ENCODE results near the gene DCAF7.

The DCAF7 gene

GRCh38 chr17:63546308-63547082, 3.8 kb upstream of the DCAF7 start:
- Histone ChIP-seq H3K27ac (ENCODE audit: insufficient read depth, low read depth, low read length, poor library complexity, severe bottlenecking) (no peak overlapping the region), H3K36me3 (ENCODE audit: control insufficient read depth, insufficient read depth, low read length) (no peaks in the 10 kb centered on the region), H3K27me3 (ENCODE audit: control insufficient read depth, insufficient read depth, low read length, poor library complexity, severe bottlenecking) (no peaks in the 10 kb centered on the region), H3K9me3 (ENCODE audit: control insufficient read depth, low read length) (no peaks in the 10 kb centered on the region), H3K4me1 (ENCODE audit: control insufficient read depth, insufficient read depth, low read length) (peaks cover 8% of the 10 kb centered on the region), H3K4me3 (ENCODE audit: insufficient read depth, low read depth, low read length) (no peak overlapping the region)
- WGBS, 2 experiments = 93 to 95% methylated on average over 9 of the region's 9 CpGs

GRCh38 chr17:63547083-63547523, 3.2 kb upstream of the DCAF7 start:
- Histone ChIP-seq H3K4me3 (ENCODE audit: insufficient read depth, low read depth, low read length) (no peak overlapping the region), H3K27me3 (ENCODE audit: control insufficient read depth, insufficient read depth, low read length, poor library complexity, severe bottlenecking) (no peaks in the 10 kb centered on the region), H3K36me3 (ENCODE audit: control insufficient read depth, insufficient read depth, low read length) (no peaks in the 10 kb centered on the region), H3K4me1 (ENCODE audit: control insufficient read depth, insufficient read depth, low read length) (peaks cover 11% of the 10 kb centered on the region), H3K9me3 (ENCODE audit: control insufficient read depth, low read length) (no peaks in the 10 kb centered on the region), H3K27ac (ENCODE audit: insufficient read depth, low read depth, low read length, poor library complexity, severe bottlenecking) (no peak overlapping the region)
- 87 to 92% methylated on average over 2 to 3 of the region's 5 CpGs for WGBS, 2 experiments

- Histone ChIP-seq H3K27ac (ENCODE audit: insufficient read depth, low read depth, low read length, poor library complexity, severe bottlenecking) (no peak overlapping the region), H3K4me3 (ENCODE audit: insufficient read depth, low read depth, low read length) (peak overlapping the region; percentile 98), H3K36me3 (ENCODE audit: control insufficient read depth, insufficient read depth, low read length) (no peaks in the 10 kb centered on the region), H3K27me3 (ENCODE audit: control insufficient read depth, insufficient read depth, low read length, poor library complexity, severe bottlenecking) (no peaks in the 10 kb centered on the region), H3K4me1 (ENCODE audit: control insufficient read depth, insufficient read depth, low read length) (peaks cover 4% of the 10 kb centered on the region), H3K9me3 (ENCODE audit: control insufficient read depth, low read length) (no peaks in the 10 kb centered on the region)
- WGBS, 2 experiments = 18 to 24% methylated on average over 17 to 18 of the region's 18 CpGs
Observed at GRCh38 chr17:63549289-63549945, 860 bp upstream of the DCAF7 start.

- Histone ChIP-seq H3K9me3 (ENCODE audit: control insufficient read depth, low read length) (no peaks in the 10 kb centered on the region), H3K36me3 (ENCODE audit: control insufficient read depth, insufficient read depth, low read length) (no peaks in the 10 kb centered on the region), H3K4me3 (ENCODE audit: insufficient read depth, low read depth, low read length) (peak overlapping the region; percentile 98), H3K4me1 (ENCODE audit: control insufficient read depth, insufficient read depth, low read length) (peaks cover 4% of the 10 kb centered on the region), H3K27ac (ENCODE audit: insufficient read depth, low read depth, low read length, poor library complexity, severe bottlenecking) (peak overlapping the region; percentile 90), H3K27me3 (ENCODE audit: control insufficient read depth, insufficient read depth, low read length, poor library complexity, severe bottlenecking) (no peaks in the 10 kb centered on the region)
- 1% methylated on average over 28 to 31 of the region's 32 CpGs for WGBS, 2 experiments
Observed at GRCh38 chr17:63550817-63551639, 751 bp downstream of the DCAF7 start.

GRCh38 chr17:63552211-63552610, 1.9 kb downstream of the DCAF7 start:
- Histone ChIP-seq H3K27ac (ENCODE audit: insufficient read depth, low read depth, low read length, poor library complexity, severe bottlenecking) (no peak overlapping the region), H3K4me1 (ENCODE audit: control insufficient read depth, insufficient read depth, low read length) (peaks cover 4% of the 10 kb centered on the region), H3K4me3 (ENCODE audit: insufficient read depth, low read depth, low read length) (no peak overlapping the region), H3K36me3 (ENCODE audit: control insufficient read depth, insufficient read depth, low read length) (no peaks in the 10 kb centered on the region), H3K27me3 (ENCODE audit: control insufficient read depth, insufficient read depth, low read length, poor library complexity, severe bottlenecking) (no peaks in the 10 kb centered on the region), H3K9me3 (ENCODE audit: control insufficient read depth, low read length) (no peaks in the 10 kb centered on the region)
- whole genome bisulfite sequencing, 2 experiments = 90 to 94% methylated on average over 6 of the region's 6 CpGs

- H3K27ac ChIP-seq (ENCODE audit: insufficient read depth, low read depth, low read length, poor library complexity, severe bottlenecking) = no peak overlapping the region
- WGBS, 2 experiments = 95% methylated on average over 7 of the region's 7 CpGs
Observed at GRCh38 chr17:63555500-63556156, 5.4 kb downstream of the DCAF7 start.

GRCh38 chr17:63557416-63557815, 7.1 kb downstream of the DCAF7 start:
- Histone ChIP-seq H3K27me3 (ENCODE audit: control insufficient read depth, insufficient read depth, low read length, poor library complexity, severe bottlenecking) (no peaks in the 10 kb centered on the region), H3K4me3 (ENCODE audit: insufficient read depth, low read depth, low read length) (no peak overlapping the region), H3K4me1 (ENCODE audit: control insufficient read depth, insufficient read depth, low read length) (no peaks in the 10 kb centered on the region), H3K36me3 (ENCODE audit: control insufficient read depth, insufficient read depth, low read length) (no peaks in the 10 kb centered on the region), H3K27ac (ENCODE audit: insufficient read depth, low read depth, low read length, poor library complexity, severe bottlenecking) (no peak overlapping the region), H3K9me3 (ENCODE audit: control insufficient read depth, low read length) (no peaks in the 10 kb centered on the region)
- 95 to 96% methylated on average over 2 of the region's 2 CpGs for WGBS, 2 experiments

More at GRCh38 chr17:63555500-63556156, 5.4 kb downstream of the DCAF7 start:
- peaks cover 4% of the 10 kb centered on the region for H3K4me1 ChIP-seq (ENCODE audit: control insufficient read depth, insufficient read depth, low read length)
- H3K27me3 ChIP-seq (ENCODE audit: control insufficient read depth, insufficient read depth, low read length, poor library complexity, severe bottlenecking) = no peaks in the 10 kb centered on the region
- H3K9me3 ChIP-seq (ENCODE audit: control insufficient read depth, low read length) = no peaks in the 10 kb centered on the region
- H3K4me3 ChIP-seq (ENCODE audit: insufficient read depth, low read depth, low read length) = no peak overlapping the region
- H3K36me3 ChIP-seq (ENCODE audit: control insufficient read depth, insufficient read depth, low read length) = no peaks in the 10 kb centered on the region

GRCh38 chr17:63558441-63558840, 8.2 kb downstream of the DCAF7 start:
- H3K36me3 ChIP-seq (ENCODE audit: control insufficient read depth, insufficient read depth, low read length) = no peaks in the 10 kb centered on the region
- no peaks in the 10 kb centered on the region for H3K9me3 ChIP-seq (ENCODE audit: control insufficient read depth, low read length)
- no peaks in the 10 kb centered on the region for H3K27me3 ChIP-seq (ENCODE audit: control insufficient read depth, insufficient read depth, low read length, poor library complexity, severe bottlenecking)
- H3K27ac ChIP-seq (ENCODE audit: insufficient read depth, low read depth, low read length, poor library complexity, severe bottlenecking) = no peak overlapping the region
- no peak overlapping the region for H3K4me3 ChIP-seq (ENCODE audit: insufficient read depth, low read depth, low read length)
- H3K4me1 ChIP-seq (ENCODE audit: control insufficient read depth, insufficient read depth, low read length) = no peaks in the 10 kb centered on the region
- 97 to 98% methylated on average over 3 of the region's 3 CpGs for WGBS, 2 experiments

- Histone ChIP-seq H3K27ac (ENCODE audit: insufficient read depth, low read depth, low read length, poor library complexity, severe bottlenecking) (no peak overlapping the region), H3K4me3 (ENCODE audit: insufficient read depth, low read depth, low read length) (no peak overlapping the region), H3K27me3 (ENCODE audit: control insufficient read depth, insufficient read depth, low read length, poor library complexity, severe bottlenecking) (no peaks in the 10 kb centered on the region), H3K9me3 (ENCODE audit: control insufficient read depth, low read length) (no peaks in the 10 kb centered on the region), H3K4me1 (ENCODE audit: control insufficient read depth, insufficient read depth, low read length) (no peaks in the 10 kb centered on the region), H3K36me3 (ENCODE audit: control insufficient read depth, insufficient read depth, low read length) (no peaks in the 10 kb centered on the region)
Observed at GRCh38 chr17:63561819-63562218, 11.5 kb downstream of the DCAF7 start.
